ENCODE results near the gene SAG.
"Not testable (repeated sequence)": the region's sequence is repeated elsewhere in the genome, so short reads cannot be mapped to it uniquely, and the experiment has no call there.

GRCh38 chr2:233336091-233336490 is 28.5 kb downstream of the SAG start:
- not testable (repeated sequence) for TF ChIP-seq CTCF, POLR2AphosphoS5 (IDR thresholded peaks at IDR 0.05)
